Trophoblast cell (in vitro differentiated cells and primary cell): Measurements from ENCODE around the gene JAM3.

ENCODE experiments used
- DNase-seq, 2 donors: peaks; one replicate each; pipeline ENCODE4 v3.0.0-alpha.2; 2016
- H2AFZ ChIP-seq: 2 replicates; pipeline ENCODE4 v1.6.1; 2013; ENCODE audit warnings: low read length, moderate library complexity, mild to moderate bottlenecking; ENCODE audit not compliant: insufficient read depth, poor library complexity
- H2AK5ac ChIP-seq: 2 replicates; pipeline ENCODE4 v1.6.1; 2013; ENCODE audit warnings: mild to moderate bottlenecking, low read length
- H2BK120ac ChIP-seq: 2 replicates; pipeline ENCODE4 v1.6.1; 2013; ENCODE audit warnings: low read length, mild to moderate bottlenecking, moderate library complexity; ENCODE audit not compliant: insufficient read depth, poor library complexity
- H2BK12ac ChIP-seq: 2 replicates; pipeline ENCODE4 v1.6.1; 2013; ENCODE audit warnings: mild to moderate bottlenecking, low read length, moderate library complexity
- H2BK5ac ChIP-seq: 2 replicates; pipeline ENCODE4 v1.6.1; 2013; ENCODE audit warnings: low read length, low read depth, moderate library complexity, mild to moderate bottlenecking; ENCODE audit not compliant: poor library complexity
- H3K14ac ChIP-seq: 2 replicates; pipeline ENCODE4 v1.6.1; 2013; ENCODE audit warnings: mild to moderate bottlenecking, low read length
- H3K18ac ChIP-seq: 2 replicates; pipeline ENCODE4 v1.6.1; 2013; ENCODE audit warnings: mild to moderate bottlenecking, low read length
- H3K23ac ChIP-seq: 2 replicates; pipeline ENCODE4 v1.6.1; 2013; ENCODE audit warnings: low read length
- H3K27ac ChIP-seq: 2 replicates; pipeline ENCODE4 v1.5.1; 2013; ENCODE audit warnings: low read depth, mild to moderate bottlenecking, inconsistent platforms, low read length, moderate library complexity
- H3K27me3 ChIP-seq: 2 replicates; pipeline ENCODE4 v1.6.1; 2013; ENCODE audit warnings: inconsistent platforms, mild to moderate bottlenecking, low read length, moderate library complexity; ENCODE audit not compliant: insufficient read depth
- H3K36me3 ChIP-seq, 2 experiments: 1 replicate in 1 of 2; 2 replicates in 1 of 2; pipeline ENCODE4 v1.6.1; 2013; ENCODE audit warnings: low read length in 2 of 2, mild to moderate bottlenecking in 2 of 2, moderate library complexity in 1 of 2; ENCODE audit not compliant: insufficient read depth in 2 of 2, control insufficient read depth in 1 of 2
- H3K4ac ChIP-seq: 2 replicates; pipeline ENCODE4 v1.6.1; 2013; ENCODE audit warnings: low read depth, mild to moderate bottlenecking, low read length, moderate library complexity
- H3K4me1 ChIP-seq, 2 experiments: 1 replicate in 1 of 2; 2 replicates in 1 of 2; pipeline ENCODE4 v1.6.1; 2013; ENCODE audit warnings: low read length in 2 of 2, mild to moderate bottlenecking in 2 of 2, moderate library complexity in 1 of 2; ENCODE audit not compliant: insufficient read depth in 2 of 2, control insufficient read depth in 1 of 2
- H3K4me2 ChIP-seq: 2 replicates; pipeline ENCODE4 v1.6.1; 2013; ENCODE audit warnings: inconsistent platforms, mild to moderate bottlenecking, low read length, moderate library complexity
- H3K4me3 ChIP-seq: 2 replicates; pipeline ENCODE4 v1.5.1; 2013; ENCODE audit warnings: mild to moderate bottlenecking, low read depth, low read length, inconsistent platforms
- H3K79me1 ChIP-seq: one replicate; pipeline ENCODE4 v1.6.1; 2013; ENCODE audit warnings: low read length
- H3K79me2 ChIP-seq: 2 replicates; pipeline ENCODE4 v1.6.1; 2013; ENCODE audit warnings: low read length, mild to moderate bottlenecking; ENCODE audit not compliant: control insufficient read depth, insufficient read depth, poor library complexity
- H3K9ac ChIP-seq: 2 replicates; pipeline ENCODE4 v1.6.1; 2013; ENCODE audit warnings: mild to moderate bottlenecking, low read length
- H3K9me3 ChIP-seq: 2 replicates; pipeline ENCODE4 v1.6.1; 2013; ENCODE audit warnings: low read depth, mild to moderate bottlenecking, control low read depth, inconsistent platforms, low read length; ENCODE audit not compliant: insufficient read depth
- H4K12ac ChIP-seq: 2 replicates; pipeline ENCODE4 v1.6.1; 2013; ENCODE audit warnings: low read depth, mild to moderate bottlenecking, low read length, moderate library complexity
- H4K8ac ChIP-seq: 2 replicates; pipeline ENCODE4 v1.6.1; 2013; ENCODE audit warnings: low read depth, mild to moderate bottlenecking, low read length, moderate library complexity
- H4K91ac ChIP-seq: one replicate; pipeline ENCODE4 v1.6.1; 2013; ENCODE audit warnings: low read depth, mild to moderate bottlenecking, low read length, moderate library complexity
- WGBS: extraction: QIAGEN DNeasy Blood & Tissue Kit; methylation state at CpG from one replicate; pipeline ENCODE4 v1.1.7; 2013; ENCODE audit warnings: missing lambda C conversion rate; ENCODE audit not compliant: insufficient read length, insufficient coverage; ENCODE audit errors: extremely low coverage; 5-methylcytosine and 5-hydroxymethylcytosine counted together

Gene JAM3

GRCh38 chr11:134159652-134160051 is 90.8 kb downstream of the JAM3 start:
- DNase-seq: no peak
- no peak overlapping the region for H2AK5ac ChIP-seq
- peaks cover 43 to 58% of the 10 kb centered on the region in 2 experiments for H3K36me3 ChIP-seq
- no peaks in the 10 kb centered on the region for H3K79me1 ChIP-seq
- no peak overlapping the region for H3K4ac ChIP-seq
- peaks cover 7% of the 10 kb centered on the region for H3K9me3 ChIP-seq
- WGBS: no CpG with 5 or more reads among the region's 9 CpGs
- no peak overlapping the region for H4K91ac ChIP-seq
- H2BK5ac ChIP-seq: no peak overlapping the region
- no peak overlapping the region for H3K4me3 ChIP-seq
- H3K4me2 ChIP-seq: no peak overlapping the region
- no peaks in the 10 kb centered on the region for H3K27me3 ChIP-seq
- H3K18ac ChIP-seq: no peak overlapping the region
- no peak overlapping the region for H3K14ac ChIP-seq
- no peak overlapping the region for H2BK120ac ChIP-seq
- no peaks in the 10 kb centered on the region for H3K4me1 ChIP-seq
- no peak overlapping the region for H2BK12ac ChIP-seq
- no peak overlapping the region for H2AFZ ChIP-seq
- no peak overlapping the region for H3K9ac ChIP-seq
- H3K27ac ChIP-seq: no peak overlapping the region
- H4K8ac ChIP-seq: no peak overlapping the region
- no peaks in the 10 kb centered on the region for H3K79me2 ChIP-seq
- no peak overlapping the region for H3K23ac ChIP-seq
- no peak overlapping the region for H4K12ac ChIP-seq

- no peak overlapping the region for H4K8ac ChIP-seq
- no peak overlapping the region for H4K12ac ChIP-seq
- no peak overlapping the region for H3K14ac ChIP-seq
- H3K4me1 ChIP-seq: no peaks in the 10 kb centered on the region
- no peak overlapping the region for H3K4me3 ChIP-seq
- no peak overlapping the region for H2BK12ac ChIP-seq
- WGBS: no CpG with 5 or more reads among the region's 11 CpGs
- no peak overlapping the region for H2BK120ac ChIP-seq
- no peak overlapping the region for H3K27ac ChIP-seq
- no peak overlapping the region for H4K91ac ChIP-seq
- no peak overlapping the region for H2AK5ac ChIP-seq
- H3K18ac ChIP-seq: no peak overlapping the region
- DNase-seq: no peak
- no peaks in the 10 kb centered on the region for H3K79me1 ChIP-seq
- H3K4ac ChIP-seq: no peak overlapping the region
- no peak overlapping the region for H3K23ac ChIP-seq
- H3K9me3 ChIP-seq: peaks cover 23% of the 10 kb centered on the region
- no peak overlapping the region for H2BK5ac ChIP-seq
- peaks cover 38 to 65% of the 10 kb centered on the region in 2 experiments for H3K36me3 ChIP-seq
- no peak overlapping the region for H3K4me2 ChIP-seq
- no peak overlapping the region for H2AFZ ChIP-seq
- H3K27me3 ChIP-seq: no peaks in the 10 kb centered on the region
- no peaks in the 10 kb centered on the region for H3K79me2 ChIP-seq
- H3K9ac ChIP-seq: no peak overlapping the region
These were observed 95.9 kb downstream of the JAM3 start for GRCh38 chr11:134164490-134165370.

- no CpG with 5 or more reads among the region's 6 CpGs for WGBS
- Histone ChIP-seq H4K91ac (no peak overlapping the region), H2BK120ac (no peak overlapping the region), H3K27ac (no peak overlapping the region), H2BK5ac (no peak overlapping the region), H4K12ac (no peak overlapping the region), H3K9me3 (peaks cover 9% of the 10 kb centered on the region), H3K36me3 (peaks cover 29 to 56% of the 10 kb centered on the region in 2 experiments), H3K27me3 (no peaks in the 10 kb centered on the region), H4K8ac (no peak overlapping the region), H3K4me1 (no peaks in the 10 kb centered on the region), H2BK12ac (no peak overlapping the region), H3K4ac (no peak overlapping the region), H2AK5ac (no peak overlapping the region), H3K18ac (no peak overlapping the region), H2AFZ (no peak overlapping the region), H3K23ac (no peak overlapping the region), H3K14ac (no peak overlapping the region), H3K79me2 (no peaks in the 10 kb centered on the region), H3K9ac (no peak overlapping the region), H3K4me2 (no peak overlapping the region), H3K79me1 (no peaks in the 10 kb centered on the region), H3K4me3 (no peak overlapping the region)
- peak; percentile 5 to 66 for DNase-seq
These were observed 101.5 kb downstream of the JAM3 start for GRCh38 chr11:134170177-134170918.

DNA sequence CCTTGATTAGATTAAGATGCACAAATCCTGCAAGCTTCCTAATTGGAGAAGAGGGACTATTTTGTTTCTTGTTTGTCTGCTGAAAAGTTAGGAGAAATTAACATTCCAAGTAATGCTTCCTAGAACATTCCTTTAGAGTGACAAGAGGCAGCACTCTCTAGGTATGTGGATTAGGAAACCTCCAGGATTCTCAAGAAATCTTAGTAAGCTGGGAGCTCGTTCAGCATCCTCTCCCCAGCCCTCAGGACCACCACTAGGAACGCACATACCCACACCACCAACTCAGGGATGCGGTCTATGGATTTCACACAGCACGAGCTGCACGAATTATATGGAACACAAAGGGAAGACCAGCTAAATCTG is 102.0 kb downstream of the JAM3 start:
- H3K23ac ChIP-seq: no peak overlapping the region
- H3K9me3 ChIP-seq: peaks cover 6% of the 10 kb centered on the region
- no peak overlapping the region for H3K14ac ChIP-seq
- no peaks in the 10 kb centered on the region for H3K79me1 ChIP-seq
- no peak overlapping the region for H2BK12ac ChIP-seq
- H2BK120ac ChIP-seq: no peak overlapping the region
- H2BK5ac ChIP-seq: no peak overlapping the region
- peak; percentile 7 to 77 for DNase-seq
- no peak overlapping the region for H3K4me2 ChIP-seq
- H3K9ac ChIP-seq: no peak overlapping the region
- H4K91ac ChIP-seq: no peak overlapping the region
- no peak overlapping the region for H2AK5ac ChIP-seq
- H3K27me3 ChIP-seq: no peaks in the 10 kb centered on the region
- H3K36me3 ChIP-seq: peaks cover 25 to 50% of the 10 kb centered on the region in 2 experiments
- H3K4me3 ChIP-seq: no peak overlapping the region
- no CpG with 5 or more reads among the region's 5 CpGs for WGBS
- no peak overlapping the region for H3K4ac ChIP-seq
- no peak overlapping the region for H4K8ac ChIP-seq
- no peak overlapping the region for H2AFZ ChIP-seq
- H4K12ac ChIP-seq: no peak overlapping the region
- no peak overlapping the region for H3K18ac ChIP-seq
- H3K4me1 ChIP-seq: no peaks in the 10 kb centered on the region
- no peak overlapping the region for H3K27ac ChIP-seq
- H3K79me2 ChIP-seq: no peaks in the 10 kb centered on the region
